ENCODE measurements around the gene ANGEL1.

Gene ANGEL1

GRCh38 chr14:76756371-76756750, 56.3 kb downstream of the ANGEL1 start:
- Histone ChIP-seq H3K9ac (ENCODE audit: low read depth in 1 of 2, low read length in 2 of 2) (no peak overlapping the region), H3K9me3 (ENCODE audit: control insufficient read depth in 1 of 2, low read length in 2 of 2) (no peaks in the 10 kb centered on the region), H3K4me3 (ENCODE audit: low read depth in 1 of 2, low read length in 2 of 2) (no peak overlapping the region), H3K27me3 (ENCODE audit: control insufficient read depth in 1 of 2, insufficient read depth in 2 of 2, low read length in 2 of 2) (peaks cover 6 to 10% of the 10 kb centered on the region in 2 donors), H3K27ac (ENCODE audit: low read depth, low read length) (no peak overlapping the region), H3K4me1 (ENCODE audit: control insufficient read depth in 1 of 2, insufficient read depth in 2 of 2, low read length in 2 of 2) (peaks cover 0 to 11% of the 10 kb centered on the region in 2 donors), H3K36me3 (ENCODE audit: control insufficient read depth in 1 of 2, insufficient read depth in 2 of 2, low read length in 2 of 2) (no peaks in the 10 kb centered on the region)

DNA sequence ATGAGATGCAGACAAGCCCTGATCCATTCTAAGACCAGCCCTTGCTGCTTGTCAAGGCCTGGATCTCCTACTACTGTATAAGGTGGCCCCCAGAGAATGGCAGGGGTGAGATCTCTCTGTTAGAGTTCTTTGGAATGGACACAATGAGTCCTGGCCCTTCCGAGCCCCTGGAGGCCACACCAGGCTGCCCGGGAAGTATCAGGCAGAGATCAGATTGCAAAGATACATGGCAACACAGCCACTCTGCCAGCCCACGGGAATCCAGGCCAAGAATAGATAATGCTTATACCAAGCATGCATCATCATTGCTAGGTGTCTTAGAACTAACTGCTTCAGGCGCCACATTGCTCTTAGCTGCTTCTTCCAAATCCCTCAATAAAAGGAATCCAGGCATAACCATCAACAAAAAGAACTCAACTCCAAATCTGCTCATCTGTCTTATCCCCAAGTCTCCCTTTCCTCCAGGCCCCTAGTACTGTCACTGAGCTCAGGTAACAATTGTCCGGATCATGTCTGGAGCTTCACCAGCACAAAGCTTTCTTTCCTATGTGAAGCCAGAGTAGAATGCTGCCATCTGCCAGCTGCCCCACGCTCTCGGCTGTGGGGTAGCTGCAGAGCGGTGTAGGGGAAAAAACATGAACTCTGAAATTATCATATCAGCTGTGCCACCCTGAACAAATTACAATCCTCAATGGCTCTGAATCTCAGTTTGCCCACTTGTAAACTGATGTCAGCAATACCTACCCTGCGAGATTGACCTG, 56.9 kb downstream of the ANGEL1 start:
- Histone ChIP-seq H3K4me1 (ENCODE audit: control insufficient read depth in 1 of 2, insufficient read depth in 2 of 2, low read length in 2 of 2) (peaks cover 0 to 6% of the 10 kb centered on the region in 2 donors), H3K36me3 (ENCODE audit: control insufficient read depth in 1 of 2, insufficient read depth in 2 of 2, low read length in 2 of 2) (no peaks in the 10 kb centered on the region), H3K4me3 (ENCODE audit: low read depth in 1 of 2, low read length in 2 of 2) (no peak overlapping the region), H3K9ac (ENCODE audit: low read depth in 1 of 2, low read length in 2 of 2) (no peak overlapping the region), H3K27ac (ENCODE audit: low read depth, low read length) (no peak overlapping the region), H3K27me3 (ENCODE audit: control insufficient read depth in 1 of 2, insufficient read depth in 2 of 2, low read length in 2 of 2) (peaks cover 3 to 7% of the 10 kb centered on the region in 2 donors), H3K9me3 (ENCODE audit: control insufficient read depth in 1 of 2, low read length in 2 of 2) (no peaks in the 10 kb centered on the region)

DNA sequence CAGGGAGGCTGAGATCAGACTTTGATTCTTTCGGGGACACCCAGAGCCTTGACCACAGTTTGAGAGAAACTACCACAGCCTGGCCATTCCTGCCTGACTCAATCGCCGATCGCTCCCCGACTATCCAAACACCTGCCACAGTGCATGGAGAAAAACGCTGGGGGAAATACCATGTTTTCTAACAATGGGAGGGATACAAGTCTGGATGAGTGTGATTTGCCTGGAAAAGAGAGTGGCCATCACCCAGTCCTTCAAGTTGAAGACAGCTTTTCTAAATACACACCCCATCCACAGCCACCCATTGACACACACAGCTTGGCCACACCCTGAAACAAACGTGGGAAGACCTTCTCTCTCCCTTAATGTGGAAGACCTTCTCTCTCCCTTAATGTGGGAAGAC, 58.1 kb downstream of the ANGEL1 start:
- Histone ChIP-seq H3K4me3 (ENCODE audit: low read depth in 1 of 2, low read length in 2 of 2) (no peak overlapping the region), H3K36me3 (ENCODE audit: control insufficient read depth in 1 of 2, insufficient read depth in 2 of 2, low read length in 2 of 2) (no peaks in the 10 kb centered on the region), H3K4me1 (ENCODE audit: control insufficient read depth in 1 of 2, insufficient read depth in 2 of 2, low read length in 2 of 2) (no peaks in the 10 kb centered on the region), H3K27ac (ENCODE audit: low read depth, low read length) (no peak overlapping the region), H3K27me3 (ENCODE audit: control insufficient read depth in 1 of 2, insufficient read depth in 2 of 2, low read length in 2 of 2) (no peaks in the 10 kb centered on the region), H3K9me3 (ENCODE audit: control insufficient read depth in 1 of 2, low read length in 2 of 2) (no peaks in the 10 kb centered on the region), H3K9ac (ENCODE audit: low read depth in 1 of 2, low read length in 2 of 2) (no peak overlapping the region)

GRCh38 chr14:76753541-76754198, 59.0 kb downstream of the ANGEL1 start:
- no peaks in the 10 kb centered on the region for H3K4me1 ChIP-seq (ENCODE audit: control insufficient read depth in 1 of 2, insufficient read depth in 2 of 2, low read length in 2 of 2)
- H3K27me3 ChIP-seq (ENCODE audit: control insufficient read depth in 1 of 2, insufficient read depth in 2 of 2, low read length in 2 of 2) = no peaks in the 10 kb centered on the region
- H3K4me3 ChIP-seq (ENCODE audit: low read depth in 1 of 2, low read length in 2 of 2) = no peak overlapping the region
- no peaks in the 10 kb centered on the region for H3K36me3 ChIP-seq (ENCODE audit: control insufficient read depth in 1 of 2, insufficient read depth in 2 of 2, low read length in 2 of 2)
- no peak overlapping the region for H3K9ac ChIP-seq (ENCODE audit: low read depth in 1 of 2, low read length in 2 of 2)
- H3K9me3 ChIP-seq (ENCODE audit: control insufficient read depth in 1 of 2, low read length in 2 of 2) = no peaks in the 10 kb centered on the region
- no peak overlapping the region for H3K27ac ChIP-seq (ENCODE audit: low read depth, low read length)

GRCh38 chr14:76752744-76753143, 59.9 kb downstream of the ANGEL1 start:
- no peaks in the 10 kb centered on the region for H3K27me3 ChIP-seq (ENCODE audit: control insufficient read depth in 1 of 2, insufficient read depth in 2 of 2, low read length in 2 of 2)
- no peaks in the 10 kb centered on the region for H3K9me3 ChIP-seq (ENCODE audit: control insufficient read depth in 1 of 2, low read length in 2 of 2)
- no peaks in the 10 kb centered on the region for H3K4me1 ChIP-seq (ENCODE audit: control insufficient read depth in 1 of 2, insufficient read depth in 2 of 2, low read length in 2 of 2)
- no peak overlapping the region for H3K9ac ChIP-seq (ENCODE audit: low read depth in 1 of 2, low read length in 2 of 2)
- H3K27ac ChIP-seq (ENCODE audit: low read depth, low read length) = no peak overlapping the region
- H3K36me3 ChIP-seq (ENCODE audit: control insufficient read depth in 1 of 2, insufficient read depth in 2 of 2, low read length in 2 of 2) = no peaks in the 10 kb centered on the region
- no peak overlapping the region for H3K4me3 ChIP-seq (ENCODE audit: low read depth in 1 of 2, low read length in 2 of 2)

- H3K4me3 ChIP-seq (ENCODE audit: low read depth in 1 of 2, low read length in 2 of 2) = no peak overlapping the region
- no peak overlapping the region for H3K27ac ChIP-seq (ENCODE audit: low read depth, low read length)
- no peaks in the 10 kb centered on the region for H3K4me1 ChIP-seq (ENCODE audit: control insufficient read depth in 1 of 2, insufficient read depth in 2 of 2, low read length in 2 of 2)
- H3K27me3 ChIP-seq (ENCODE audit: control insufficient read depth in 1 of 2, insufficient read depth in 2 of 2, low read length in 2 of 2) = no peaks in the 10 kb centered on the region
- H3K9ac ChIP-seq (ENCODE audit: low read depth in 1 of 2, low read length in 2 of 2) = no peak overlapping the region
- H3K36me3 ChIP-seq (ENCODE audit: control insufficient read depth in 1 of 2, insufficient read depth in 2 of 2, low read length in 2 of 2) = no peaks in the 10 kb centered on the region
- peaks cover 0 to 3% of the 10 kb centered on the region in 2 donors for H3K9me3 ChIP-seq (ENCODE audit: control insufficient read depth in 1 of 2, low read length in 2 of 2)
Measured at GRCh38 chr14:76742966-76743365, 69.7 kb downstream of the ANGEL1 start.

- Histone ChIP-seq H3K9me3 (ENCODE audit: control insufficient read depth in 1 of 2, low read length in 2 of 2) (peaks cover 0 to 3% of the 10 kb centered on the region in 2 donors), H3K27me3 (ENCODE audit: control insufficient read depth in 1 of 2, insufficient read depth in 2 of 2, low read length in 2 of 2) (no peaks in the 10 kb centered on the region), H3K27ac (ENCODE audit: low read depth, low read length) (no peak overlapping the region), H3K4me3 (ENCODE audit: low read depth in 1 of 2, low read length in 2 of 2) (no peak overlapping the region), H3K36me3 (ENCODE audit: control insufficient read depth in 1 of 2, insufficient read depth in 2 of 2, low read length in 2 of 2) (no peaks in the 10 kb centered on the region), H3K4me1 (ENCODE audit: control insufficient read depth in 1 of 2, insufficient read depth in 2 of 2, low read length in 2 of 2) (no peaks in the 10 kb centered on the region), H3K9ac (ENCODE audit: low read depth in 1 of 2, low read length in 2 of 2) (no peak overlapping the region)
Measured at GRCh38 chr14:76742185-76742584, 70.5 kb downstream of the ANGEL1 start.

DNA sequence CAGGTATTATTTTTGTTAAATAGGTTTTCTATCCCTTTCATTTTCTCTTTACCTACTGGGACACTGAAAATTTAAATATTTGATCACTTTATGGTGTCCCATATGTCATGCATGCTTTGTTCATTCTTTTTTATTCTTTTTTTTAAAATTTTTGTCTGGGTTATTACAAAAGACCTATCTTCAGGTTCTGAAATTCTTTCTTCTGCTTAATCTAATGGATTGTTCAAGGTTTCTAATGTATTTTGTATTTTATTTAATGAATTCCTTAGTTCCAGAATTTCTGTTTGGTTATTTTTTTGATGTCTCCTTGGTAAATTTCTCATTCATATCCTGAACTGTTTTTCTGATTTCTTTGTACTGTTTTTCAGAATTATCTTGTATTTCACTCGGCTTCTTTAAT, 71.6 kb downstream of the ANGEL1 start:
- Histone ChIP-seq H3K27me3 (ENCODE audit: control insufficient read depth in 1 of 2, insufficient read depth in 2 of 2, low read length in 2 of 2) (no peaks in the 10 kb centered on the region), H3K4me3 (ENCODE audit: low read depth in 1 of 2, low read length in 2 of 2) (no peak overlapping the region), H3K9me3 (ENCODE audit: control insufficient read depth in 1 of 2, low read length in 2 of 2) (peaks cover 0 to 3% of the 10 kb centered on the region in 2 donors), H3K27ac (ENCODE audit: low read depth, low read length) (no peak overlapping the region), H3K4me1 (ENCODE audit: control insufficient read depth in 1 of 2, insufficient read depth in 2 of 2, low read length in 2 of 2) (no peaks in the 10 kb centered on the region), H3K9ac (ENCODE audit: low read depth in 1 of 2, low read length in 2 of 2) (no peak overlapping the region), H3K36me3 (ENCODE audit: control insufficient read depth in 1 of 2, insufficient read depth in 2 of 2, low read length in 2 of 2) (no peaks in the 10 kb centered on the region)

Data from duodenal mucosa (tissue), 2 donors.